GM12865 (cell line): Measurements from ENCODE around the gene ZNF579.
"Not testable (repeated sequence)": the region's sequence is repeated elsewhere in the genome, so short reads cannot be mapped to it uniquely, and the experiment has no call there.

Source experiments
- DNase-seq: peaks from one replicate; pipeline ENCODE4 v3.0.0; 2010; ENCODE audit warnings: low read depth
- H3K4me3 ChIP-seq: 2 replicates; pipeline ENCODE4 v1.5.1; 2011; ENCODE audit warnings: mild to moderate bottlenecking, low read depth, low read length, control low read depth
- CTCF ChIP-seq: IDR thresholded peaks from 2 replicates; pipeline ENCODE4 v1.5.1; 2011; ENCODE audit warnings: low read length, control low read depth, low read depth, inconsistent platforms; ENCODE audit not compliant: insufficient read depth; ENCODE audit errors: missing control alignments

Gene ZNF579

DNA sequence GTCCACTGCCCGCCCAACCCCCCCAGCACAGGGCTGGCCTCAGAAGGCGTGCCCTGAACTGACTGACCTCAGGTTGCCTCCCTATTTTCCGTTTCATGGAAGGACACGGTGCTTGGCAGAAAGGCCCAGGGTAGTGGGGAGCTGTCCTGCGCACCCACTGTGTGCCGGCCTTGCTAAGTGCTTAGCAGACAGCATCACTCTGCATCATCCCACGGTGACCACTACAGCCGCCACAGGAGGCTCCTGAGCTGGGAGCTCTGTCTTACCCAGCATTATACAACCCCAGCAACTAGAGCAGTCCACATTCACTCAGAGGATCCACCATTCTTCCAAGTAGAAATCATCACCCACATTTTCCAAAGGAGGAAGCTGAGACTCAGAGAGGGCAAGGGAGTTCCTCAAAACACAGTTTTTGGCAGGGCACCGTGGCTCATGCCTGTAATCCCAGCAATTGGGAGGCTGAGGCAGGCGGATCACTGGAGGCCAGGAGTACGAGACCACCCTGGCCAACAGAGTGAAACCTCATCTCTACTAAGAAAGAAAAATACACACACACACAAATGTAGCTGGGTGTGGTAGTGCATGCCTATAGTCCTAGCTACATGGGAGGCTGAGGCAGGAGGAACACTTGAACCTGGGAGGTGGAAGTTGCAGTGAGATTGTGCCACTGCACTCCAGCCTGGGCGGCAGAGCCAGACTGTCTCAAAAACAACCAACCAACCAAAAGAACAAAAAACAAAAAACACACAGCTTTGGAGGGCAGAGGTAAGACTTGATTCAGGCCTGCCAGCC lies 45.3 kb downstream of the ZNF579 start:
- TF ChIP-seq CTCF: no peak
- H3K4me3 ChIP-seq: no peak overlapping the region
- no peak for DNase-seq

DNA sequence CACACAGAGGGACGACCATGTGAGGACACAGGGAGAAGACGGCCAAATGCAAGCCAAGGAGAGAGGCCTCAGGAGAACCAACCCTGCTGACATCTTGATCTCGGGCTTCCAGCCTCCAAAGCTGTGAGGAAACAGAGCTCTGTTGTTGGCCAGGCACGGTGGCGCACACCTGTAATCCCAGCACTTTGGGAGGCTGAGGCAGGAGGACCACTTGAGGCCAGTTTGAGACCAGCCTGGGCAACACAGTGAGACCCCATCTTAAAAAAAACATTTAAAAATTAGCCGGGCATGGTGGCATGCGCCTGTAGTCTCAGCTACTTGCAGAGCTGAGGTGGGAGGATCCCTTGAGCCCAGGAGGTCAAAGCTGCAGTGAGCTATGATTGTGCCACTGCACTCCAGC lies 46.4 kb downstream of the ZNF579 start:
- H3K4me3 ChIP-seq, DNase-seq: not testable (repeated sequence)

DNA sequence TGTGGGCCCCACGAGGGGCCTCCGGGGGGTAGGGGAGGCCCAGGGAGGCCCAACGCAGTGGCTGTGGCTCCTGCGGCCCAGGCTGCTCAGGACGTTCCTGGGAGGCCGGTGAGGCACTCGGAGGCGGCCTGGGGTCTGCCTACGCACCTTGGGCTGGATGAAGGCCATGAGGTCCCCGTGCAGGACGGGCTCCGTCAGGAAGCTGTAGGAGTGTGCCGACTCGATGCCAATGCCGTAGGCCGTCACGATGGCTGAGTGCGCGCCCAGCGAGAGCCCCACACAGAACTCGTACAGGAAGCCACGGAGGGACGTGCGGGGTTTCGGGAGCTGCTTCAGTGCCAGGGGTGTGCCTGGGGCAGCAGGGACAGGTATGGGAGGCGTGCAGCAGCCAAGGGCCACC lies 49.7 kb downstream of the ZNF579 start:
- TF ChIP-seq CTCF: no peak
- H3K4me3 ChIP-seq: no peak overlapping the region
- DNase-seq: no peak

DNA sequence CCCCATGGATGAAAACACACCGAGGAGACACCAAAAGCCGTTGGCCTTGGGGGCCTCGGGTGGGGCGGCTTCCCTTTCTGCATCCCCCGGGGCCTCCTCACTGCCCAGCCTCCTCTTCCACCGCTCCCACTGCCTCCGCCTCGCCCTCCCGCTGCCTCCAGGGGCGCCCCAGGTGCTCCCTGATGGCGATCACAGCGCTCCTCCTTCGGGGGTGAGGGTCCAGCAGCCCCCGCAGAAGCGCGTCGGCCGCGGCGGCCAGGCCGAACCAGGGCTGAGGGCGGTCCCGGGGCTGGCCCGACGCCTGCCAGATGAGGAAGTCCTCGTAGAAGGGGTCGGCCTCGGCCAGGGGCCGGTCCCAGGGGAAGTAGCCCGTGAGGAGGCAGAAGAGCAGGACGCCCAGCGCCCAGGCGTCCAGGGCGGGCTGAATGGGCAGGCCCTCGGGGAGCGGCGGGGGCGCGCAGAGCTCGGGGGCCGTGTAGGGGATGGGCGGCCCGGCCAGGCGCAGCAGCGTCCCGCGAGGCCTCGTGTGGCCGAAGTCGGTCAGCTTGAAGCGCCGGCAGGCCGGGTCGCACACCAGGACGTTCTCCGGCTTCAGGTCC lies 50.9 kb downstream of the ZNF579 start:
- no peak for TF ChIP-seq CTCF
- no peak overlapping the region for H3K4me3 ChIP-seq
- no peak for DNase-seq

DNA sequence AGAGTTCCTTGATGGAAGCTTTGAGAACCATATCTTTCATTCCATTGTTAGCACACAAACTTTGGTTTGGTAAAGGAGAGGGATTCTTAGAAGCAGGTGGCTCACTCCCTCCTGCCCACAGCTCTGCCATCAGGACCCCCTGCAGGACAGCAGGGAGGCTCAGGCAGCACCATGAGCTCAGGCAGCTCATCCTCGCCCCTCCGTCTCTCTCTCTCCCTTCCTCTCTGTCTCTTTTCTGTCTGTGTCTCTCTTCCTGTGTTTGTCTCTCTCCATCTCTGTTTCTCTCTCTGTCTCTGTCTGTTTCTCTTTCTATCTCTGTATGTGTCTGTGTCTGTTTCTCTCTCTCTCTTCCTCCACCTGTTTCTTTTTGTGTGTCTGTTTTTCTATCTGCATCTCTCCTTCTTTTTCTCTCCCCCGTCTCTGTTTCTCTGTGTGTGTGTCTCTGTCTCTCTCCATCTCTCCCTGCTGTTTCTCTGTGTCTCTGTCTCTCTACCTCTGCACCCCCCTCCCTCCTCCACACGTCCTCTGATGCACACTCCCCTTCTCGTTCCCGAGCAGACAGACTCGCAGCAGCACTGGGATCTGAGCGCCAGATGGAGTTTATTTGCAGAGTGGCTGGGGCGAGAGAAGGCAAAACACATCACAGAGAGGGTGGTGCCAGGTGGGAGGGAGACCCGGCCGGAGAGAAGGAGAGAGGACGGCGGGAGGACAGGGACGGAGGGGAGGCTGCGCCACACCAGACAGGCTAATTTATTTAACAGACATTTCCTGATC lies 52.4 kb downstream of the ZNF579 start:
- no peak overlapping the region for H3K4me3 ChIP-seq
- DNase-seq: no peak
- TF ChIP-seq CTCF: no peak

- TF ChIP-seq CTCF: no peak
- no peak overlapping the region for H3K4me3 ChIP-seq
- DNase-seq: no peak
These were observed 53.2 kb downstream of the ZNF579 start for GRCh38 chr19:55527197-55528029.
